CD4-positive, alpha-beta T cell treated with Interleukin-6 for 4 hours (primary cell): ENCODE measurements around the gene P2RX5.
"Not testable (repeated sequence)": the region's sequence is repeated elsewhere in the genome, so short reads cannot be mapped to it uniquely, and the experiment has no call there.

Experiments used
- DNase-seq: peaks from one replicate; pipeline ENCODE4 v3.0.0-alpha.2; 2020; ENCODE audit warnings: mixed read lengths

The P2RX5 gene

DNA sequence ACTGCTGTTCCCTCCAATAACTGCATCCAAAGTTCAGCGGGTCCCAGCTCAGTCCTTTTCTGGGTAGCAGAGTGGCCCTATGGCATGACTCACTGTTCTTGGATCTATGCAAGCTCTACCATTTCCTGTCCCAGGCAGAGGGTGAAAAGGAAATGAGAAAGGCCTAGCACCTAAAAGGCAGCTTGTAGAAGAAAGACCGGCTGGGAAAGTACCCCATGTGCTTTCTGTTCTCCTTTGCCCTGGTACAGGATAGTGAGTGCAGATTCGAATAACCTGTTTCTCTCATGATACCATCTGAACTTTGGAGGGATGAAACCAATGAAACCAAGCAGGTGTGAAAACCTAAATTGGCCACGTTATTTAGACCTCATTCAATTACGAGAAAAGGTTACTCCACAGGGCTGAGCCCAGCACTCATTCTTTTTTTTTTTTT, 15.0 kb upstream of the P2RX5 start:
- DNase-seq = peak; percentile 74

DNA sequence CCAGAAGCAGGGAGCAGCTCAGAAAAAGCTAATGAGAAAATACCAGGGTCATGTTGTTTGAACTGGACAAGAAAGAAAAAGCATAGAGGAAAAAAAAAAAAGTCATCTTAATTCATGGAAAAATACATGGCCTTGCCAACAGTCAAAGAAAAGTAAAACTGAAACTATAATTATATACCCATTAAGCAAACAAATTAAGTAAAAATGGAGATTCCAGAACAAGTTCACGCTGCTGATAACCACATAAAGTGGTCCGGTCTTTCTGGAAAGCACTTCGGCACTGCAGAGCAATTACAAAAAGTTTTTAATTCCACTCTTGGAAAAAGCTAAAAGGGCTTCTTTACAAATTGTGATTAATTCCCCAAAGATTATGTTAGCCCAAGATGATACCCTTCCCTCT, 12.4 kb upstream of the P2RX5 start:
- no peak for DNase-seq

DNA sequence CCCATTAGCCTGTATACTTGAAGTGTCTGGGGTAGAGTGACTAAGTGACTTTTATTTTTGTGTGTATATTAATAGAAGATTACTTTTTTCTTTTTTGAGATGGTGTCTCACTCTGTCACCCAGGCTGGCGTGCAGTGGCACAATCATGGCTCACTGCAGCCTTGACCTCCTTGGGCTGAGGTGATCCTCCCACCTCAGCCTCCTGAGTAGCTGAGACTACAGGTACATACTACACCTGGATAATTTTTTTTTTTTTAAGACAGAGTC, 9.7 kb upstream of the P2RX5 start:
- not testable (repeated sequence) for DNase-seq

DNA sequence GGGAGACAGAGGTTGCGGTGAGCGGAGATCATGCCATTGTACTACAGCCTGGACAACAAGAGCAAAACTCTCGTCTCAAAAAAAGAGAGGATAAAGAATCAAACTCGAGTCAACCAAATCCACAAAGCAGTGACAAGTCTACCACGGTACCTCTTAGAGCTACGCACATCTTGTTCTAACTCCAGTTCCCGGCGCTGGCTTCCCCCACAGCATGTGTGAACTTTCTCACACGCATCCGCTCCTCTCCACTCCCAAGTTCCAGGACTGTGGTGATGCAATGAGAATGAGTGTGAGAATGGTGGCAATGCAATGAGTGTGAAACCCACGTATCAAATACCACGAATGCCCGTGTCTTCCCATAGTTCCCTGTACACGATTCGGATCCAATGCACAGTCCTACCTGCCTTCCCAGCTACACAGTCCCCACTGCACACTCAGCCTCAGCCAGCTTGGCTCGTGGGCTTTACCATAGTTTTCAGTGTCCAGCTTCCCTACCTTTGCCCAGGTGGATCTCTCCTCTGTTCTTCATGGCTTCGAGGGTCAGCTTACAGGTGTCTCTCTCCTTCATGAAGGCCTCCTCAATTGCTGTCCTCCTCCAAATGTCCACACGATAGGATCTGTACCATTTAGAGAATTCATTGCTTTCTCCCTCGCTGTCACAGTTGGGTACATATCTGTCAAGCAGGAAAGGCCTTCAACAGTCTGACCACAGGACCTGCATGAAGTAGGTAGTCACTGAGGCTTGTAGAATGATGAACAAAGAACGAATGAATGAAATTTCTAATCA, 9.2 kb upstream of the P2RX5 start:
- DNase-seq = no peak

DNA sequence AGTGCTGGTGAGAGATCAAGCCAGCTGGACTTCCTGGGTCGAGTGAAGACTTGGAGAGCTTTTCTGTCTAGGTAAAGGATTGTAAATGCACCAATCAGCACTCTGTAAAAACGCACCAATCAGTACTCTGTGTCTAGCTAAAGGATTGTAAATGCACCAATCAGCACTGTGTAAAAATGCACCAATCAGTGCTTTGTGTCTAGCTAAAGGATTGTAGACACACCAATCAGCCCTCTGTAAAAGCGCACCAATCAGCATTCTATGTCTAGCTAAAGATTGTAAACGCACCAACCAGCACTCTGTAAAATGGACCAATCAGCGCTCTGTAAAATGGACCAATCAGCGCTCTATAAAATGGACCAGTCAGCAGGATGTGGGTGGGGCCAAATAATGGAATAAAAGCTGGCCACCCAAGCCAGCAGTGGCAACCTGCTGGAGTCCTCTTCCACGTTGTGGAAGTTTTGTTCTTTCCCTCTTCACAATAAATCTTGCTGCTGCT, 6.1 kb upstream of the P2RX5 start:
- not testable (repeated sequence) for DNase-seq

DNA sequence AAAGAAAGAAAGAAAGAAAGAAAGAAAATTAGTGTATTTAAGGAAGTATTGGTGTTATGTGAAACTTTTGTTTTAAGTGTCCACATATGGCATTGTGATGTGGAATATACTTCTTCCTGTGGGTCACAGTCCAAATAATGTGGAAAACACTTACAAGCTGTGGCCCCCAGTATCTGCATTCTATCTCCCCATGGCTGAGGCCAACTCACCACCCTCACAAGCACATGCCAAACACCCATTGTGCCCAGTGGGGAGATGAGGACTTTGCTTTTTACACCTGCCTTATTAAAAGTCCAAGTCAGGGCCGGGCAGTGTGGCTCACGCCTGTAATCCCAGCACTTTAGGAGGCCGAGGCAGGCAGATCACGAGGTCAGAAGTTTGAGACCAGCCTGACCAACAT, 4.0 kb upstream of the P2RX5 start:
- DNase-seq = no peak

DNA sequence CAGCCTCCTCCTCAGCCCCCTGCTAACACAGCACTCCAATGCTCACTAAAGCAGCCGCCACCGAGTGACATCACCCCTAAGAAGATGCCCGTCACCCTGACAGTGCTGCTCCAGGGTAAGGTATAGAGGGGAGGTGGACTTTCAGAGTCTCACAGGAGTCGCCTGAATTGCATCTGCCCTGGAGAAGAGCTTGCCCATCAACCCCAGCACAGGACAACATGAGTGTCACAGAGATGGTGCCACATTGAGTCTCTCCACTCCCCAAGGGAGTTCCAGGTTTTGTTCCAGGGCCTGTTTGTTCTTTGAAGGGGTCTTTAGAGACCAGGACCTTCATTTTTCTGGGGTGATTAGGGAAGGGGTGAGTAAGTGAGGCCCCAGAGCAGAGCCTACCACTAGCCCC, 2.2 kb upstream of the P2RX5 start:
- no peak for DNase-seq

DNA sequence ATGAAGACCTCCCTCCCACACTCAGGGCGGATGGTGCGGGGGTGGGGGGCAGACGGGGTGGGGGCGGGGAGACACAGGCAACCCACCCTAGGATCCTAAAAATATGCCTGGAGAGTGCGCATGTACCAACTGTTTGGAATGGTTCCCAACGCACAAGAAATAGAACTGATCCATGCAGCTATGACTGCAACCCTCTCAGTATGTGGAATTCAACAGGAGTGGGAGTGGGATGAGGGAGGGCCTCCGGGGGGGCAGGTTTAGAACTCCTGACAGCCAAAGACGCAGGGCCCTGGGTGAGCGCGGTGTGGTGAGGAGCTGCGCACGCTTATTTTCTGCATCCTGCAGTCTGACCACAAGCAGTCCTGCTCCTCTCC, 1.1 kb upstream of the P2RX5 start:
- no peak for DNase-seq

DNA sequence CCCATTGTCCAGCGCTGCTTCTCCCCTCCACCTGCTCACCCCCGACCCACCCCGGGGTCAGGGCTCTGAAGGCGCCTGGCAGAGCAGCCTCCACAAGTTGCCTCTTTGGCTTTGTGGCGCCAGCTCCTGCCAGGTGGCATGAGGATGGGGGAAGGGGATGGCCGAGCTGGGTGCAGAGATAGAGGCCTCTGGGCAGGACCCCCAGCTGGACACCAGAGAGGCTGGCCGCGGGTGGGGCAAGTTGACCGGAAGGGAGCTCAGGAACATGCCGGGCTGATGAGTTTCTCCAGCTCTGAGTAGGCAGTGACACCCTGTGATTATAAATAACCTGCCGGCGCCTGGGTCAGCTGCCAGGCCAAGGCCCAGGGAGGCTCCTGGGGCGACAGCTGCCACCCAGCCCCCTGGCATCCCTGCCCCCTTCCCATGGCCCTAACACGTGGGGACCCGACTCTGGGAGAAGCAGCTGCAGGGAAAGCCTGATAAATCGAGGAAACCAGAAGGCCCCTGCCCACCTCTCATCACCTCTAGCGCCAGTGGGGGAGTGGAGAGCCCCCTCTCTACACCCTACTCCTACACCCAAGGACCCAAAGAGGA, 729 bp downstream of the P2RX5 start:
- no peak for DNase-seq

DNA sequence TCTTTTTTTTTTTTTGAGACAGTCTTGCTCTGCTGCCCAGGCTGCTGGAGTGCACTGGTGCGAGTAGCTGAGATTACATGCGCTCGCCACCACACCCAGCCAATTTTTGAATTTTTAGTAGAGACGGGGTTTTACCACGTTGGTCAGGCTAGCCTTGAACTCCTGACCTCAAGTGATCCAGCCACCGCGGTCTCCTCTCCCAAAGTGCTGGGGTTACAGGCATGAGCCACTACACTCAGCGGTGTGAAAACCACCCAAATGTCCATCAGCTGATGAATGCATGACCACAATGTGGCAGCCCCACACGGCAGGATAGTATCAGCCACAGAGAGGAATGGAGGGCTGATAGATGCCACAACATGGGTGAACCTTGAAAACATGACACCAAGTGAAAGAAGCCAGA, 2.1 kb downstream of the P2RX5 start:
- no peak for DNase-seq

DNA sequence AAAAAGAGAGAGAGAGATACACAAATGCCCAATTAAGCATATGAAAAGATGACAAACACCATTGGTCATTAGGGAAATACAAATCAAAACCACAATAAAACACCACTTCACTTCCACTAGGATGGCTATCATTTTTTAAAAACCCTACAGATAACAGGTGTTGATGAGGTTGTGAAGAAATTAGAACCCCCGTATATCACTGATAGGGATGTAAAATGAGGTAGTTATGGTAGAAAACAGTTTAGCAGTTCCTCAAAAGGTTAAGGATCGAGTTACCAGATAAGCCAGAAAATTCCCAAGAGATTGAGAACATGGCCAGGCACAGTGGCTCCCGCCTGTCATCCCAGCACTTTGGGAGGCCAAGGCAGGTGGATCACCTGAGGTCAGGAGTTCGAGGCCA, 2.8 kb downstream of the P2RX5 start:
- no peak for DNase-seq

DNA sequence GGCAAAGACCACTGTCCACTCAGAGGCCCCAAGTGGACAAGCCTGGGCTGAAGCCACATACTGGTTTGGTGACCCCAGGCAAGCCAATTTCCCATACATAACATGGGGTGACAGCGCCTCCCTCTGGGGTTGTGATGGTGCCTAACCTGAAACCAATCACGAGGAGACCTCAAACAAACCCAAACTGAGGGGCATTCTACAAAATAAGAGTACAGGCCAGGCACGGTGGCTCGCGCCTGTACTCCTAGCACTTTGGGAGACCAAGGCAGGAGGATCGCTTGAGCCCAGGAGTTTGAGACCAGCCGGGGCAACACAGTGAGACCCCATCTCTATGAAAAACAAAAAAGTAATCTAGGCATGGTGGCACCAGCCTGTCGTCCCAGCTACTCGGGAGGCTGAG, 3.6 kb downstream of the P2RX5 start:
- DNase-seq = no peak

DNA sequence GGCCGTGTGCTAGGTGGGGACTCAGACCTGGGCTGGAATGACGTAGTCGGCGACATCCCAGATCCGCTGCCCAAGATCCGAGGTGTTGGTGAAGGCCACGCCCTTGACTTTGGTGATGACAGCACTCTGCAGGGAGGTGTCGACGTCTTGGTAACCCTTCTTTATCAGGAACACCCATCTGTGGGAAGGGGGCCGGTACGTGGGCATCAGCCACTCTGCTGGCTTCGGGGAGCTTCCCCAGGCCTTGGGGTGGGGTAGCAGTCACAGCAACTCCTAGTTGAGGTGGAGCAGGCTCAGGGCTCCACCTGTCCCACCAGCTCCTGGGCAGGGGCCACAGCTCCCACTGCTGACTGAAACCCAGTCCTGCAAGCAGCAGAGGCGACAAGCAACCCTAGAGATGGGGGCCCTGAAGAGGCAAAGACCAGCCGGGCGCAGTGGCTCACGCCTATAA, 4.3 kb downstream of the P2RX5 start:
- no peak for DNase-seq

DNA sequence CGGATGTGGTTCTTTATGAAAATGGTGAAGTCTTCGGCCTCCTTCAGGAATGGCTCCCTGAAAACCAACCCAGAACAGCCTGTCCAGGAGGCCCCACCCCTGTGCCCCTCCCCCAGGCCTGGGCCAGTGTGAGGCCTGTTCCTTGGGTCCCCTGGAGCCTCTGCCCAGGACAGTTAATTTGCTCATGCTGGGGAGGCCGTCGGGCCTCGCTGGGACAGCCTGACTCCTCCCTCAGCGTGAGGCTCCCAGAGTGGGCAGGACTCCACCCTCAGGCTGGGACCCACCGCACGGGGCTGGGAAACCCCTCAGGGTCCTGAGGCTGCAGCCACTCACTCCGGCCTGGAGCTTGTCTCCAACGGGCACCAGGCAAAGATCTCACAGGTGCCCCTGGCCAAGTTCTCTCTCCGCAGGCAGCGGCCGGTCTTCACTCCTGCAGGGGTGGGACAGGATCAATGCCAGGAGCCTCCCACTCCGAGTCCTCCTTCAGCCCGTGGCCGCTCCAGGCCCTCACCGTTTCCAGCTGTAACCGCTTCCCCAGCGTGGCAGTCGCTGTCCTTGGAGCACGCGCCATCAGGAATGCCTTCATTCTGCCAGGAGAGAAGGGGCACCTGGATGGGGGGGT, 5.8 kb downstream of the P2RX5 start:
- DNase-seq = no peak

DNA sequence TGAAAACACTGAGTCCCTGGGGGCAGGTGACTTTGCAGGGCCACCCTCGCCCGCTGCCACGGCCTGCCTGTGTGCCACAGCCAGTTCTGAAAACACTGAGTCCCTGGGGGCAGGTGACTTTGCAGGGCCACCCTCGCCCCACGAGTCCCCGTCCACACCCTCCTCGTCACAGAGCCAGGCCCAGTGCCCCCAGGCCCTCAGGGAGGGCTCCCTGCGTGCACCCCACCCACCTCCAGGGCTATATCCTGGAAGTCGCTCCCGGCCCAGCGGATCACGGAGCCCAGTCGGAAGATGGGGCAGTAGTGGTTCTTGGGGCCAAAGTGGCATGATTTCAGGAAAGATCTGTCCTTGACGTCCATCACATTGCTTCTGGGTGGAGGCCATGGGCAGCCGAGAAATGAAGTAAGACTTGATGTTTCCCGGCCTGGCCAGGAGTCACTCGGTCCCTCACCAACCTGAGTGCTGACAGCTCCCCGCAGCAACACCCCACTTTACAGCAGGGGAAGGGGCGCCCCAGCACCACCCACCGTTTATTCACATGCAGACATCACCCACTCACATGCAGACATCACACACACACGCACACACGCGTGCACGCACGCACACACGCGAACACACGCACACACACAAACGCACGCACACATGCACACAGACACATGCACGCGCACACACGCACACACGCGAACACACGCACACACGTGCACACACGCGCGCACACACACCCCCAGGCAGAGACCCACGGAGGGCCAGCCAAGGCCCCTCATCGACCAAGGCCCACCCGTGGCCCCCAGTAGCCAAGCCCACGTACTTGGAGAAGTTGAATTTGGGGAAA, 6.5 kb downstream of the P2RX5 start:
- DNase-seq = no peak

DNA sequence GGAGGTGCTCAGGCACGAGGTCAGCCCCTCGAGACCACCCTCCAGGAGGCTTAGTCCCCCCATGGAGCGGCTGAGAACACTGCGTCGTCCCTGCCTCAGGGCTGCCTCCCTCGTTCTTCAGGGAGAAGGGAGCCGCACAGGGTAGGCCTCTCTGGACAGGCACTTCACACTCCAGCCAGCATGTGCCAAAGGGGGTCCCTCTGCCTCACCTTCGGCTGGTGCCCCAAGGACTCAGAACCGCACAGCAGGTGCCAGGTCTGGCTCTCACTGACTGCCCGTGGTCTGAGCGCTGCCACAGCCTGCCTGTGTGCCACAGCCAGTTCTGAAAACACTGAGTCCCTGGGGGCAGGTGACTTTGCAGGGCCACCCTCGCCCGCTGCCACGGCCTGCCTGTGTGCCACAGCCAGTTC, 7.1 kb downstream of the P2RX5 start:
- no peak for DNase-seq

DNA sequence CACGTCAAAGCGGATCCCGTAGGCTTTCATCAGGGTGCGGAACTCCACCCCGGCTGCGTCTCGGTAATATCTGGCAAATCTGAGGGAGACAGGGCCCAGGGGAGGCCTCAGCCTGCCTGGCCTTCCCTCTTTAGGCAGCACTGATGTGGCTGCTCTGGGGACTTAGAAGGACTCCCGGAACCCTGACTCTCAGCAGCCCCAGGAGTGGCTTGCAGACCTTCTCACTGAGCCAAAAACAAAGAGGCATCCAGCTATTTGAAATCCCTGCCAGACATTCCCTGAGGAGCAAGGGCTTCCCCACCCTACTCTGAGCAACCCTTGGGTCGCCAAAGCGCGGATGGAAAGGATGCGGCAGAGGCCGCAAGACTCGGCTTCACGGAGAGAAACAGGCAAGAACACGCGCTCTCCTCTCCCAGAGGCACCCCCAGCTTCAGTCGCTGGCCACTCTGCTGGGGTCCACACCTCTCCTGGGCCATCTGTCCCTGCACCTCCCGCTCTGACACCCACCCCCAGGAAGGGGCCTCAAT, 7.9 kb downstream of the P2RX5 start:
- no peak for DNase-seq

DNA sequence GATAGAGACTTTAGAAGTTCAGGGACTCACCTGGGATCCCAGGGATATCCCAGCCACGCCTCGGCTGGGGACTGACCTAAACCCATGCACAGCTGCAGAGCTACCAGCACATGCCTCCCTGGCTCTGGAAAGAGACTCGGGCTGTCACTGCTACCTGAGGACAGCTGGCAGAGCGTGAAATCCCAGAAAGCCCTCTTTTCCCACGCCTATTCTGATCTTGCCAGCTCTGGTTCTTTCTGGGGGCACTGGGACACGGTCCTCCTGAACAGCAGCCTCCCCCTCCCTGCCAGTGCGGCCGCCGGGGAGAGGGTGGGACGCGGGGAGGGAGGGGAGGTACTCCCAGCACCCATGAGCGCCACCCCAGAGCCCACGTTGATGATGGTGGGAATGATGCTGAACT, 10.8 kb downstream of the P2RX5 start:
- no peak for DNase-seq

DNA sequence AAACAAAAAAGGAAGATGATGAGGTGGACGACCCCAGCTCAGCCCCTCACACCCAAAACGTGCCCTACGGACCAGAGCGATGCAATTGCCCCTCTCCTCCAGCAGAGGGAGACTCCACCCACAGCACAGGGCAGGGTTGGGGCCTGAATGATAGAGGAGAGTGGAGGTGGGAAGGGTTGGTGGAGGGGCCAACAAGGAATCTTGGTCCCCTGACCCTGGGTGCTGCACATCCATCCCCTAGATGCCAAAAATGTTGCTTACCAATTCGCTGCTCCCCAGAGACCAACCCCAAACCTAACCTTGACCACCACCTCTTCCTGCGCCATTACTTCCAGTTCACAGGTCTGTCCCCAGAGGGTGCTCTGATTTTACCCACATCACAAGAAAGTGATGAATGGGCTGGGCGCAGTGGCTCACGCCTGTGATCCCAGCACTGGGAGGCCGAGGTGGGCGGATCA, 12.9 kb downstream of the P2RX5 start:
- peak; percentile 68 for DNase-seq

DNA sequence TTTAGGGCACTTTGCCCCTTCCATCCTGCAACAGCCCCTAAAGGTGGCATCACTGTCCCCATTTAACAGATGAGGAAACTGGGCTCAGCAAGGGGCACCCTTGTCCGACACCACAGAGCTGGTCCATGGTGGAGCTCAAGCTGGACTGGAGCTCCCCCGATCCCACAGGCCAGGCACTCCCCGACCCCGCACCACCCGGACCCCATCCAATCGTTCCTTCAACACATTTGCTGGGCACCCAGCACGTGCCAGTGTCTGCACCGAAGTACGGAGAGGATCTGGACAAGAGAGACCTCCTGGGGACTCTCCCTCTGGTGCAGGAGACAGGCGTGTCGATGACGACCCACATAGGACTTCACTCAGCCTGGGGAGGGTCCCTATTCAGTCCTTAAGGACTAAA, 13.9 kb downstream of the P2RX5 start:
- no peak for DNase-seq

DNA sequence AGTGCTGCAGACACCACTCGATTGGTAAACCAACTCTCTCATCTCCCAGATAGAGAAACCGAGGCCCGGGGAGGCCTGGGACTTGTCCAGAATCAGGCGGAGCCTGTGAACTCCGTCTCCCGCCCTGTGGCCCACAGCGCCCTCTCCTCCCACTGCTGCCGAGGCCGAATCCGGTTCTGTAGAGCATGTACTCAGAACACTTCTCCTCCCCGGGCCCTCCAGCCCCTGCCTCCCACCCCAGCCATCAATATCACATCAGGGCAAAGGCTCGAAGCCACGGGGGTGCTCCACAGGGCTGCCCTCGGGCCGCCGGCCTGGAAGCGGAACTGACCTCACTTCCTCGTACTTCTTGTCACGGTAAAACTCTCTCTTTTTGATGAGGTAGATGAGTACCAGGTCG, 14.4 kb downstream of the P2RX5 start:
- no peak for DNase-seq

DNA sequence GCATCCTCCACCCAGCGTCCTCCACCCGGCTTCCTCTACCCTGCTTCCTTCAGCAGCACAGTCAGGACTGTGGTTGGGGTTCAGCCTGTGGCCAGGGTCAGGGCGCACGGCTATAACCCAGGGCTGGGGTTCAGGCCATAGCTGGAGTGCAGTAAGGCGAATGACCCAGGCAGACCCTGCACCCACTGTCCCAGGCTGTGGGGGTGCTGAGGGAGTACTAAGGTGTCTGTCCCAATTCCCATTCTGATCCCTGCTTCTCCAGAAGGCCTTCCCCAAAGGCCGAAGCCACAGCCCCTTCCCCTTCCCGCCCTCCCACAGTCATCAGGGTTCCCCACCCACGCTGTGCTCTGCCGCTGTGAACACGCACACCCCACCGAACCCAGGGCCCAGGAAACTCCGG, 14.9 kb downstream of the P2RX5 start:
- DNase-seq = no peak

DNA sequence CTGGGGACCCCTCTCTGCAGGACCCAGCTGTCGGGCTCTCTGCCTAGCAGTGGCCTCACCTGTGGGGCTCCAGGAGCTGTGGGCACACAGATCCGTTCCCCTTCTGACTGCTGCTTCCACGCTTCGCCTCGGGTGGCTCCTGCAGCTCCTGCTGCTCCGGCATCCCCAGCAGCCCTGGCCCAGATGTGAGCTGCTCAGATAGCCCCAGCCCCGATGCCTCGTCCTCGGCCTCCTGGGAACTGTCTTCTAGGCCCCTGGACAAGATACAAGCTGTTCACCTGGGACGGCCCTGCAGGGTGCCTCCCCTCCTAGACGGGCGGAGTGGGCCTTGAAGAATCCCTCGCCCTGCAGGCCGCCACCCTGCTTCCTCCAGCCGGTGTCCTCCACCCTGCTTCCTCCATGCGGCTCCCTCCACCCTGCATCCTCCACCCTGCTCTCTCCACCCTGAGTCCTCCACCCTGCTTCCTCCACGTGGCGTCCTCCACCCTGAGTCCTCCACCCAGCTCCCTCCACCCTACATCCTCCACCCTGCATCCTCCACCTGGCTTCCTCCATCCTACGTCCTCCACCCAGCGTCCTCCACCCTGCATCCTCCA, 16.3 kb downstream of the P2RX5 start:
- DNase-seq = no peak
